ENCODE data around the gene OR52E2.

Gene OR52E2

DNA sequence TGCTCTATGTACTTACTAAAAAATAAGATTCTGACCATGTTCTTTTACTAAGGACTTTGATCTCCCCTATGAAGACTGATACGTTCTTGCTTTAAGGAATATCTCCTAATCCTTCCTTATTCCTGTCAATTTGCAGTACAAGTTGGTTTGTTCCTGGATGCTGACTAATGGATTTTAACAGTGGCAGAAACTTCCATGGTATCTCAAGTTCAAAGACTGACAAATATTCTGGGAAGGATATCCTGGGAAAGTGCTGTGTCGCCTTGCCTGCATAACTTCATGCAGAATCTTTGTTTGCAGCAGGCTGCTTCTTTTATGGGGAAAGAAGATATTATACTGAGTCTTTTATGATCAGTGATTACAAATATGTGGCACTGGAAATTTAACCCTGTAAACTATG, 21.5 kb downstream of the OR52E2 start:
- TF ChIP-seq, protein P1, sequence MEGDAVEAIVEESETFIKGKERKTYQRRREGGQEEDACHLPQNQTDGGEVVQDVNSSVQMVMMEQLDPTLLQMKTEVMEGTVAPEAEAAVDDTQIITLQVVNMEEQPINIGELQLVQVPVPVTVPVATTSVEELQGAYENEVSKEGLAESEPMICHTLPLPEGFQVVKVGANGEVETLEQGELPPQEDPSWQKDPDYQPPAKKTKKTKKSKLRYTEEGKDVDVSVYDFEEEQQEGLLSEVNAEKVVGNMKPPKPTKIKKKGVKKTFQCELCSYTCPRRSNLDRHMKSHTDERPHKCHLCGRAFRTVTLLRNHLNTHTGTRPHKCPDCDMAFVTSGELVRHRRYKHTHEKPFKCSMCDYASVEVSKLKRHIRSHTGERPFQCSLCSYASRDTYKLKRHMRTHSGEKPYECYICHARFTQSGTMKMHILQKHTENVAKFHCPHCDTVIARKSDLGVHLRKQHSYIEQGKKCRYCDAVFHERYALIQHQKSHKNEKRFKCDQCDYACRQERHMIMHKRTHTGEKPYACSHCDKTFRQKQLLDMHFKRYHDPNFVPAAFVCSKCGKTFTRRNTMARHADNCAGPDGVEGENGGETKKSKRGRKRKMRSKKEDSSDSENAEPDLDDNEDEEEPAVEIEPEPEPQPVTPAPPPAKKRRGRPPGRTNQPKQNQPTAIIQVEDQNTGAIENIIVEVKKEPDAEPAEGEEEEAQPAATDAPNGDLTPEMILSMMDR (conservative IDR thresholded peaks at IDR 0.05; ENCODE audit: low read depth): no peak
- DNase-seq (ENCODE audit: low spot score): no peak
- CTCF ChIA-PET: no interaction called here
- H3K27ac ChIP-seq: no peak overlapping the region
- POLR2A ChIA-PET (ENCODE audit: low non-redundant PET): no interaction called here

DNA sequence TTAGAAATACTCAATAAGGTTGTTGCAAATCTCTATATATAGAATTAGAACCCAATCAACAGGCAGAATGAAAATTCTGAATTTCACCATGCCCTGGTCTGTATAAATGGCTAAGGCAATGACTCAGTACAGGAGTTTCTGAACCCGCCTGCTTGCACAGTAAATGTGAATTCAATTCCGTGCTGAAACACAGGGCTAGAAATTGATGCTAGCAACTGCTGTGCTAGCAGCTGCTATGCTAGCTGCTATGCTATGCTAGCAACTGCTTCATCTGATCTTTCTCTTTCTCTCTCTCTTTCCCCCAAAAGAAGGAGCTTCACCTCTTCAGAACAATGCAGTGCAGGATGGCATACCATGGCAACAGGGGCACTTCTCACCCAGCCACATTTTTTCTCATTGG, 22.8 kb downstream of the OR52E2 start:
- H3K27ac ChIP-seq: no peak overlapping the region
- ChIA-PET POLR2A (ENCODE audit: low non-redundant PET) (no interaction called here), CTCF (interaction anchor here (0.6 kb wide), 1 partner anchor 8 kb away, joined by 3 read pairs; no protein-coding TSS in a partner anchor)
- TF ChIP-seq, protein P1 (conservative IDR thresholded peaks at IDR 0.05; ENCODE audit: low read depth): no peak
- no peak for DNase-seq (ENCODE audit: low spot score)

DNA sequence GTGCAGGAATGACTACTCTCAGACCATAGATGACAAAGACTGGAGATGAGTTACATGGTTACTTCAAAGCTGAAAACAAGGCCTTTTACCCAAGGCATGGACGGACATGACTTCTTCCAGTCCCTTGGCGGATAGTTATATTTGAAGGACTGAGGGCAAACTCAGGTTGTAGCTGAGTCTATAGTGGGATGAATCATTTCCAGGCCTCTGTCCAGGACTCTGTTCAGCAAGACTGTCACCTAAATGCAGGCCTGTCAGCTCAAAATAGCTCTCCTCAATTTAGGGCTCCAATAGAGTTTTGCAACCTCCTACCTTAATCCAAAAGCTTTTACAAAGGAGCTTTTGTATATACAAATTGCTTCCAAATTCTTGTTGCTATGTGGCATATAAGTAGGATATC, 37.4 kb downstream of the OR52E2 start:
- POLR2A ChIA-PET (ENCODE audit: low non-redundant PET): no interaction called here
- TF ChIP-seq, protein P1 (conservative IDR thresholded peaks at IDR 0.05; ENCODE audit: low read depth): no peak

DNA sequence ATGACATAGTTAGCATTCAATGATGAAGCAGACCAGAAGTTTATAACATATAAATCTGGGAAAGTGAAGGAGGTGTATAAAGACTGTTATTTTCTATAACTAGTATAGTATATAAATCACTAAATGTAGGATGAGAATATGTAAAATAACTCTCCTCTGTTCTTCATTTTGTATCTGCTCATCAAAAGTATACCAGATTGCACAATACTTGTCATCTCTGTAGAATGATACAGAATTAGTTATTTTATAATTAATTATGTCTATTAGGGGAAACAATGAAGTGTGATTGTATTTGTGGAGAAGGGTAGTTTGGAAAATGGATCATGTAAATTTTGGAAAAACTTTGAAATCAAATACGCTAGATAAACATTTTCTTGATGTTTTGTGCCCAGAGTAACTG, 46.4 kb downstream of the OR52E2 start:
- no peak overlapping the region for H3K27ac ChIP-seq
- ChIA-PET CTCF (no interaction called here), POLR2A (ENCODE audit: low non-redundant PET) (no interaction called here)
- DNase-seq (ENCODE audit: low spot score): no peak
- TF ChIP-seq, protein P1 (conservative IDR thresholded peaks at IDR 0.05; ENCODE audit: low read depth): no peak

More for the DNA sequence above, 37.4 kb downstream of the OR52E2 start:
- H3K27ac ChIP-seq: no peak overlapping the region
- DNase-seq (ENCODE audit: low spot score): no peak
- CTCF ChIA-PET: interaction anchor here (0.7 kb wide), 1 partner anchor 395 kb away, joined by 3 read pairs; no protein-coding TSS in a partner anchor

DNA sequence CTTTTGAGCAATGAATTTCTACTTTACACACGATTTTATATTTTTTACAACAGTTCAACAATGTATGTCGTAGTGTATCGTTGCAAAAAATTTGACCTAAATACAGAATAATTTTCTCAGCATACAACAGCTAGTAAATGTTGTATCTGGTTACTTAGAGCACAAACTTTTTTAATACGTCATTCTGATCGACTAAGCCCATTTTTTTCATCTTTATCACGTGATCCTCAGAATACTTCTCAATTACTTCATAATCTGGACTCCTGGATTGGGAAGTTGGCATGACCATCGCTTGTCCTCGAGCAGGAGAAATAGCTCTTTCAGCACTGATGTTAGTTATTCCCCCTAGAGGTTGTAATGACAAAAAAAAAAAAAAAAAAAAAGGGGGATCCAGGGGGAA, 48.2 kb downstream of the OR52E2 start:
- TF ChIP-seq, protein P1 (conservative IDR thresholded peaks at IDR 0.05; ENCODE audit: low read depth): no peak
- DNase-seq (ENCODE audit: low spot score): no peak
- no peak overlapping the region for H3K27ac ChIP-seq
- ChIA-PET CTCF (no interaction called here), POLR2A (ENCODE audit: low non-redundant PET) (no interaction called here)
